Measurements from ENCODE around the gene IL20RA. TPM values are rescaled to one million over a fixed set of nuclear protein-coding genes. Genes with fewer than 3 reads are reported as not detected.
"Not testable (repeated sequence)": the region's sequence is repeated elsewhere in the genome, so short reads cannot be mapped to it uniquely, and the experiment has no call there.

IL20RA gene
- polyA plus RNA-seq, 1 of the 3 experiments (the other 2 are of a cell fraction) = 0.10 TPM

GRCh38 chr6:136975089-136975715 is 69.6 kb downstream of the IL20RA start:
- CTCF ChIA-PET = interaction anchor here (1.1 to 1.4 kb wide), 2 partner anchors 53 to 119 kb away, joined by 3 to 4 read pairs; partner anchors contain the start of gene SLC35D3
- TF ChIP-seq NRF1 (IDR thresholded peaks at IDR 0.05; ENCODE audit: low read depth, low read length) = no peak
- no peak for TF ChIP-seq RXRA (IDR thresholded peaks at IDR 0.05; ENCODE audit: borderline replicate concordance, low read depth)
- no peak for TF ChIP-seq TCF12 (IDR thresholded peaks at IDR 0.05)
- TF ChIP-seq NFIC (IDR thresholded peaks at IDR 0.05; ENCODE audit: borderline replicate concordance) = no peak
- TF ChIP-seq USF2 (IDR thresholded peaks at IDR 0.05; ENCODE audit: borderline replicate concordance, low read depth, low read length) = no peak
- no peak for TF ChIP-seq MAX (IDR thresholded peaks at IDR 0.05; ENCODE audit: low read depth)
- TF ChIP-seq CTCF (IDR thresholded peaks at IDR 0.05) = no peak
- TF ChIP-seq RAD21 (IDR thresholded peaks at IDR 0.05; ENCODE audit: low read length) = no peak
- TF ChIP-seq REST (IDR thresholded peaks at IDR 0.05; ENCODE audit: low read depth, low read length) = no peak
- TF ChIP-seq RCOR1 (IDR thresholded peaks at IDR 0.05; ENCODE audit: low read length) = no peak
- TF ChIP-seq EZH2phosphoT487 (IDR thresholded peaks at IDR 0.05; ENCODE audit: borderline replicate concordance, low read depth) = no peak
- TF ChIP-seq PBX3 (IDR thresholded peaks at IDR 0.05) = no peak
- TF ChIP-seq USF1 (IDR thresholded peaks at IDR 0.05; ENCODE audit: borderline replicate concordance, low read depth) = no peak
- no peak for TF ChIP-seq RFX5 (IDR thresholded peaks at IDR 0.05; ENCODE audit: low read length)
- no peak for TF ChIP-seq JUND (IDR thresholded peaks at IDR 0.05)
- TF ChIP-seq GATA2 (CRISPR knock-in tag; IDR thresholded peaks at IDR 0.05) = no peak
- no peak for TF ChIP-seq POLR2AphosphoS5 (IDR thresholded peaks at IDR 0.05; ENCODE audit: low read depth, low read length)
- no peak for TF ChIP-seq SIN3A (IDR thresholded peaks at IDR 0.05; ENCODE audit: borderline replicate concordance, low read depth, low read length)
- WGBS (ENCODE audit: low lambda C conversion rate) = 54% methylated on average over 3 of the region's 3 CpGs

GRCh38 chr6:136973781-136974180 is 71.0 kb downstream of the IL20RA start:
- H3K27ac ChIP-seq (ENCODE audit: low read depth in 2 of 2, low read length in 1 of 2) = peak overlapping the region in 1 of 2 experiments; percentile 99; a peak in 1 of 4 replicates
- H2AFZ ChIP-seq (ENCODE audit: low read depth); H3K9me3 ChIP-seq; H3K4me3 ChIP-seq (ENCODE audit: low read depth in 2 of 2, low read length in 1 of 2); H3K4me2 ChIP-seq; H3K9me2 ChIP-seq; H3K79me2 ChIP-seq (ENCODE audit: insufficient read depth); DNase-seq; H3K36me3 ChIP-seq (replicated peaks in 1 of 2; ENCODE audit: control insufficient read depth in 1 of 2, insufficient read depth in 2 of 2, low read length in 1 of 2); H3F3A ChIP-seq (replicated peaks; ENCODE audit: insufficient read depth); H3K9ac ChIP-seq; H3K27me3 ChIP-seq (ENCODE audit: insufficient read depth); H4K20me1 ChIP-seq (ENCODE audit: insufficient read depth): not testable (repeated sequence)
- WGBS (ENCODE audit: low lambda C conversion rate) = 88% methylated on average over 8 of the region's 8 CpGs
- peaks cover 0 to 37% of the 10 kb centered on the region in 2 experiments; a peak in 2 of 4 replicates for H3K4me1 ChIP-seq (ENCODE audit: control insufficient read depth in 1 of 2, insufficient read depth in 2 of 2, low read depth in 1 of 2, low read length in 1 of 2)
- CTCF ChIA-PET = interaction anchor here (1.0 to 1.2 kb wide), 2 partner anchors 15 to 111 kb away, joined by 3 read pairs; no protein-coding TSS in a partner anchor
- POLR2A ChIA-PET = interaction anchor here (5.6 to 7.1 kb wide), 3 partner anchors 10 to 51 kb away, joined by 66 to 92 read pairs (median 67); partner anchors contain the start of gene SLC35D3

More at GRCh38 chr6:136975089-136975715, 69.6 kb downstream of the IL20RA start:
- H3K27me3 ChIP-seq (ENCODE audit: insufficient read depth) = no peaks in the 10 kb centered on the region
- DNase-seq = no peak
- no peaks in the 10 kb centered on the region for H3K79me2 ChIP-seq (ENCODE audit: insufficient read depth)
- peak overlapping the region in 1 of 2 experiments; percentile 56; a peak in 1 of 4 replicates for H3K27ac ChIP-seq (ENCODE audit: low read depth in 2 of 2, low read length in 1 of 2)
- no peak overlapping the region for H3K4me3 ChIP-seq (ENCODE audit: low read depth in 2 of 2, low read length in 1 of 2)
- no peak overlapping the region for H2AFZ ChIP-seq (ENCODE audit: low read depth)
- no peaks in the 10 kb centered on the region for H4K20me1 ChIP-seq (ENCODE audit: insufficient read depth)
- POLR2A ChIA-PET = no interaction called here
- H3K9me2 ChIP-seq = no peaks in the 10 kb centered on the region
- peaks cover 0 to 35% of the 10 kb centered on the region in 2 experiments; a peak in 2 of 4 replicates for H3K4me1 ChIP-seq (ENCODE audit: control insufficient read depth in 1 of 2, insufficient read depth in 2 of 2, low read depth in 1 of 2, low read length in 1 of 2)
- no peaks in the 10 kb centered on the region for H3K36me3 ChIP-seq (replicated peaks in 1 of 2; ENCODE audit: control insufficient read depth in 1 of 2, insufficient read depth in 2 of 2, low read length in 1 of 2)
- H3K4me2 ChIP-seq = no peak overlapping the region
- H3F3A ChIP-seq (replicated peaks; ENCODE audit: insufficient read depth) = no peaks in the 10 kb centered on the region
- no peak overlapping the region for H3K9ac ChIP-seq
- no peaks in the 10 kb centered on the region for H3K9me3 ChIP-seq

Data from SK-N-SH (cell line).